HCT116 (cell line): ENCODE results near the gene LRP1. TPM values are rescaled to one million over a fixed set of nuclear protein-coding genes. Genes with fewer than 3 reads are reported as not detected.

Experiments used
- ATAC-seq: fragments of 200-7000 bp; cut with Tn5 transposase; 2 replicates; pipeline ENCODE4 v1.9.1; 2020; ENCODE audit warnings: mild to moderate bottlenecking, moderate library complexity
- BruUV-seq: library from RNA; stranded (reverse); fragments of 400-500 nt; replicated peaks from 2 replicates; lab custom pipeline; 2021; lab: Mats Ljungman, UMichigan
- CTCF ChIA-PET: fragments of 300-600 bp; sonication (Branson Sonifier 250); formaldehyde crosslinking; loops from one replicate; lab custom pipeline; 2021; ENCODE audit warnings: antibody characterized with exemption; lab: Charles Lee
- POLR2A ChIA-PET: fragments of 300-600, 350-600 bp; sonication (Branson Sonifier 250); formaldehyde crosslinking; loops from one replicate; lab custom pipeline; 2021; ENCODE audit warnings: antibody characterized with exemption; lab: Charles Lee
- RAD21 ChIA-PET, 2 experiments: fragments of 300-600 bp; sonication (Branson Sonifier 250); formaldehyde crosslinking; loops; one replicate each; lab custom pipeline; 2023; ENCODE audit warnings: low total read pairs in 2 of 2; ENCODE audit not compliant: uncharacterized antibody in 2 of 2, unreplicated experiment in 2 of 2, low non-redundant PET in 1 of 2; lab: Charles Lee
- DNase-seq: peaks from one replicate; pipeline ENCODE4 v3.0.0-alpha.2; 2010; ENCODE audit warnings: low read depth, low spot score
- H2AFZ ChIP-seq: fragments of 200-600 bp; shearing (Covaris generic), sonication (generic); 2 replicates; pipeline ENCODE4 v1.6.1; 2017; ENCODE audit warnings: low read depth, mixed run types, mixed read lengths, antibody characterized with exemption, low read length; ENCODE audit not compliant: poor library complexity, severe bottlenecking
- H3K27ac ChIP-seq: 2 replicates; pipeline ENCODE4 v1.5.1; 2012; ENCODE audit warnings: low read depth, low read length
- H3K27me3 ChIP-seq: fragments of 200-600 bp; sonication (generic); 2 replicates; pipeline ENCODE4 v1.6.1; 2016; ENCODE audit warnings: mixed run types, low read length, mixed read lengths; ENCODE audit not compliant: insufficient read depth
- H3K36me3 ChIP-seq, 2 experiments: fragments of 200-500 bp in 1 of 2; fragments of 200-600 bp in 1 of 2; sonication (Bioruptor generic) in 1 of 2; sonication (generic) in 1 of 2; 2 replicates each; pipeline versions ENCODE4 v1.5.1 to v1.6.1; 2014 to 2016; ENCODE audit warnings: low read length in 2 of 2, inconsistent platforms in 1 of 2, mixed read lengths in 1 of 2, mixed run types in 1 of 2; ENCODE audit not compliant: insufficient read depth in 2 of 2, control insufficient read depth in 1 of 2
- H3K4me1 ChIP-seq, 2 experiments: fragments of 200-600 bp in 1 of 2; sonication (generic) in 1 of 2; 2 replicates each; pipeline versions ENCODE4 v1.5.1 to v1.6.1; 2012 to 2017; ENCODE audit warnings: low read length in 2 of 2, inconsistent platforms in 1 of 2, mild to moderate bottlenecking in 1 of 2, mixed read lengths in 1 of 2, mixed run types in 1 of 2, moderate library complexity in 1 of 2; ENCODE audit not compliant: insufficient read depth in 2 of 2, control insufficient read depth in 1 of 2
- H3K4me2 ChIP-seq: fragments of 200-600 bp; sonication (generic); 2 replicates; pipeline ENCODE4 v1.6.1; 2017; ENCODE audit warnings: mixed run types, low read length, mixed read lengths
- H3K4me3 ChIP-seq, 2 experiments: fragments of 200-600 bp in 1 of 2; sonication (generic) in 1 of 2; replicated peaks in 1 of 2; 2 replicates each; pipeline ENCODE4 v1.5.1; 2011 to 2016; ENCODE audit warnings: low read length in 2 of 2, control low read depth in 1 of 2, low read depth in 1 of 2, mild to moderate bottlenecking in 1 of 2, mixed read lengths in 1 of 2, mixed run types in 1 of 2
- H3K79me2 ChIP-seq: fragments of 200-600 bp; sonication (generic); 2 replicates; pipeline ENCODE4 v1.6.1; 2017; ENCODE audit warnings: mild to moderate bottlenecking, mixed run types, low read length, moderate library complexity, mixed read lengths; ENCODE audit not compliant: insufficient read depth
- H3K9ac ChIP-seq: fragments of 200-600 bp; sonication (generic); 2 replicates; pipeline ENCODE4 v1.6.1; 2016; ENCODE audit warnings: low read length, mixed read lengths
- H3K9me2 ChIP-seq: fragments of 200-600 bp; sonication (generic), shearing (Covaris generic); 2 replicates; pipeline ENCODE4 v1.6.1; 2017; ENCODE audit warnings: mixed run types, mild to moderate bottlenecking, moderate library complexity; ENCODE audit not compliant: insufficient read depth
- H3K9me3 ChIP-seq, 2 experiments: fragments of 200-500 bp in 1 of 2; fragments of 200-600 bp in 1 of 2; sonication (Bioruptor generic) in 1 of 2; sonication (generic) in 1 of 2; 2 replicates each; pipeline ENCODE4 v1.6.1; 2014 to 2017; ENCODE audit warnings: low read length in 2 of 2, mixed read lengths in 2 of 2, inconsistent platforms in 1 of 2, low read depth in 1 of 2, mild to moderate bottlenecking in 1 of 2, mixed run types in 1 of 2, moderate library complexity in 1 of 2; ENCODE audit not compliant: control insufficient read depth in 1 of 2, insufficient read depth in 1 of 2
- H4K20me1 ChIP-seq: fragments of 200-600 bp; sonication (generic), shearing (Covaris generic); 2 replicates; pipeline ENCODE4 v1.6.1; 2017; ENCODE audit warnings: mixed run types, mild to moderate bottlenecking, moderate library complexity; ENCODE audit not compliant: insufficient read depth
- ATF3 ChIP-seq: IDR thresholded peaks from 2 replicates; pipeline ENCODE4 v1.6.1; 2012
- CEBPB ChIP-seq: IDR thresholded peaks from 2 replicates; pipeline ENCODE4 v1.6.1; 2012; ENCODE audit warnings: low read depth
- CTCF ChIP-seq, 3 experiments: fragments of 200-600 bp in 1 of 3; sonication (generic) in 1 of 3; IDR thresholded peaks in 2 of 3; conservative IDR thresholded peaks in 1 of 3; 2 replicates each; pipeline ENCODE4 v1.5.1; 2012 to 2017; ENCODE audit warnings: low read depth in 2 of 3, low read length in 2 of 3, antibody characterized with exemption in 1 of 3, borderline replicate concordance in 1 of 3, control low read depth in 1 of 3, mild to moderate bottlenecking in 1 of 3, mixed read lengths in 1 of 3, mixed run types in 1 of 3, moderate library complexity in 1 of 3; ENCODE audit not compliant: insufficient read depth in 1 of 3
- EGR1 ChIP-seq: IDR thresholded peaks from 2 replicates; pipeline ENCODE4 v1.6.1; 2012; ENCODE audit warnings: low read depth
- ELF1 ChIP-seq: IDR thresholded peaks from 2 replicates; pipeline ENCODE4 v1.6.1; 2012; ENCODE audit warnings: low read depth, borderline replicate concordance
- EZH2phosphoT487 ChIP-seq: fragments of 200-600 bp; IDR thresholded peaks from 2 replicates; pipeline ENCODE4 v1.6.1; 2018; ENCODE audit warnings: antibody characterized with exemption, borderline replicate concordance
- FOSL1 ChIP-seq: IDR thresholded peaks from 2 replicates; pipeline ENCODE4 v1.6.1; 2012; ENCODE audit warnings: low read depth
- JUND ChIP-seq: IDR thresholded peaks from 2 replicates; pipeline ENCODE4 v1.6.1; 2012
- MAX ChIP-seq: IDR thresholded peaks from 2 replicates; pipeline ENCODE4 v1.6.1; 2012
- POLR2A ChIP-seq: IDR thresholded peaks from 2 replicates; pipeline ENCODE4 v1.7.0; 2011; ENCODE audit warnings: borderline replicate concordance; ENCODE audit not compliant: insufficient read depth, insufficient read length; ENCODE audit errors: extremely low read depth
- POLR2AphosphoS5 ChIP-seq: IDR thresholded peaks from 2 replicates; pipeline ENCODE4 v1.6.1; 2011; ENCODE audit warnings: mild to moderate bottlenecking, low read depth, low read length, moderate library complexity
- SP1 ChIP-seq: IDR thresholded peaks from 2 replicates; pipeline ENCODE4 v1.6.1; 2012; ENCODE audit warnings: low read depth
- SRF ChIP-seq: IDR thresholded peaks from 2 replicates; pipeline ENCODE4 v1.6.1; 2012; ENCODE audit warnings: low read depth
- TCF7L2 ChIP-seq: IDR thresholded peaks from 2 replicates; pipeline ENCODE4 v1.7.0; 2011; ENCODE audit warnings: borderline replicate concordance, inconsistent platforms; ENCODE audit not compliant: insufficient read depth, insufficient read length; ENCODE audit errors: extremely low read depth
- ZFX ChIP-seq: fragments of 450-650 bp; IDR thresholded peaks from 2 replicates; pipeline ENCODE4 v1.6.1; 2017
- ZNF274 ChIP-seq: fragments of 200-500 bp; sonication (Bioruptor generic); IDR thresholded peaks from 2 replicates; pipeline ENCODE4 v1.6.1; 2014; ENCODE audit warnings: mild to moderate bottlenecking, low read depth, low read length, inconsistent platforms
- intact Hi-C: fragments of 100-400 bp; cut with micrococcal nuclease; formaldehyde crosslinking; loops from 2 replicates; pipeline ENCODE4 v1.10.0; 2022
- total RNA-seq: library from RNA; stranded (reverse); gene quantifications from one replicate; pipeline ENCODE4 v1.2.1, GENCODE V29; 2021; ENCODE audit not compliant: unreplicated experiment
- TF ChIP-seq, protein P1 (sequence below): IDR thresholded peaks from 2 replicates; pipeline ENCODE4 v1.6.1; 2012; ENCODE audit warnings: low read depth

Gene LRP1
- total RNA-seq, 1 experiment from 2014 or later, result 12.0 TPM

DNA sequence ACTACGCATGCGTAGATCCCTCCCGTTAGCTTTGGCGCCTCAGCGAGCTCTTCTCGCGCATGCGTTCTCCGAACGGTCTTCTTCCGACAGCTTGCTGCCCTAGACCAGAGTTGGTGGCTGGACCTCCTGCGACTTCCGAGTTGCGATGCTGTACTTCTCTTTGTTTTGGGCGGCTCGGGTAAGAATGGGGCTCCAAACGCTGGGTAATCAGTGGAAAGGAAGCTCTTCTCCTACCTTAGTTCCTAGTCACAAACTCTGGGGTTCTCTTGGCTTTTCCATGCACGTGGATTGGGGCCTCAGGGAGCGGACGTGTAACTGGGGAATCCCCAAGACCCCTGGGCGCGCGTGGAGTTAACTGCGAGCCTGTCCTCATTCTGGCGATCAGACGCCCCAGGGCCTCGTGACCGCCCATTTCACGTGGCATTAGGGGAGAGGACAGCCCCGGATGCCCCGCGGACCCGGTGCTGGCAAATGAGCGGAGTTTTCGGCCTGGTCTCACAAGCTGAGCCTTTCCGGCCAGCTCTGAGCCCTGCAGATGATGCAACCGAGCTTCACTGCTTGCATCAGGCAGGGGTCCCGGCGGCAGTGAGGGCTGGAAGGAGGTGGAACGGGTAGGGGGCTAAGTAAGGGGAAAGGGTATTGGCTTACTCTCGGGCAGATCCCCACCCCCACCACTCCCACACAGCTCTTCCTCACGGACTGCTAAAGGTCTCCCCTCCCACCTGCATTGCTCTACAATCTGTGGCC, 101.5 kb downstream of the LRP1 start, which contains the start of gene SHMT2:
Gene SHMT2 (plus strand): TSS at position 78 of the 747 bp plus-strand sequence. CDS start 68 bp downstream, at position 146.
- TF ChIP-seq CTCF (IDR thresholded peaks at IDR 0.05 in 2 of 3, conservative IDR thresholded peaks at IDR 0.05 in 1 of 3; ENCODE audit: borderline replicate concordance in 1 of 3, insufficient read depth in 1 of 3, low read depth in 2 of 3, low read length in 2 of 3), result no peak
- TF ChIP-seq EZH2phosphoT487, result no peak
- TF ChIP-seq SP1, result no peak
- TF ChIP-seq CEBPB, result no peak
- TF ChIP-seq TCF7L2, result peak; percentile 14
- no peak for TF ChIP-seq ZNF274
- no peak for TF ChIP-seq JUND
- no peak for TF ChIP-seq FOSL1
- TF ChIP-seq ELF1, result no peak
- TF ChIP-seq ZFX, result peak; percentile 64; the same call in 1 of the 2 replicates
- TF ChIP-seq ATF3, result no peak
- no peak for TF ChIP-seq SRF
- peak; percentile 86 for TF ChIP-seq POLR2AphosphoS5
- TF ChIP-seq, protein P1, sequence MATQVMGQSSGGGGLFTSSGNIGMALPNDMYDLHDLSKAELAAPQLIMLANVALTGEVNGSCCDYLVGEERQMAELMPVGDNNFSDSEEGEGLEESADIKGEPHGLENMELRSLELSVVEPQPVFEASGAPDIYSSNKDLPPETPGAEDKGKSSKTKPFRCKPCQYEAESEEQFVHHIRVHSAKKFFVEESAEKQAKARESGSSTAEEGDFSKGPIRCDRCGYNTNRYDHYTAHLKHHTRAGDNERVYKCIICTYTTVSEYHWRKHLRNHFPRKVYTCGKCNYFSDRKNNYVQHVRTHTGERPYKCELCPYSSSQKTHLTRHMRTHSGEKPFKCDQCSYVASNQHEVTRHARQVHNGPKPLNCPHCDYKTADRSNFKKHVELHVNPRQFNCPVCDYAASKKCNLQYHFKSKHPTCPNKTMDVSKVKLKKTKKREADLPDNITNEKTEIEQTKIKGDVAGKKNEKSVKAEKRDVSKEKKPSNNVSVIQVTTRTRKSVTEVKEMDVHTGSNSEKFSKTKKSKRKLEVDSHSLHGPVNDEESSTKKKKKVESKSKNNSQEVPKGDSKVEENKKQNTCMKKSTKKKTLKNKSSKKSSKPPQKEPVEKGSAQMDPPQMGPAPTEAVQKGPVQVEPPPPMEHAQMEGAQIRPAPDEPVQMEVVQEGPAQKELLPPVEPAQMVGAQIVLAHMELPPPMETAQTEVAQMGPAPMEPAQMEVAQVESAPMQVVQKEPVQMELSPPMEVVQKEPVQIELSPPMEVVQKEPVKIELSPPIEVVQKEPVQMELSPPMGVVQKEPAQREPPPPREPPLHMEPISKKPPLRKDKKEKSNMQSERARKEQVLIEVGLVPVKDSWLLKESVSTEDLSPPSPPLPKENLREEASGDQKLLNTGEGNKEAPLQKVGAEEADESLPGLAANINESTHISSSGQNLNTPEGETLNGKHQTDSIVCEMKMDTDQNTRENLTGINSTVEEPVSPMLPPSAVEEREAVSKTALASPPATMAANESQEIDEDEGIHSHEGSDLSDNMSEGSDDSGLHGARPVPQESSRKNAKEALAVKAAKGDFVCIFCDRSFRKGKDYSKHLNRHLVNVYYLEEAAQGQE, result no peak
- peak; percentile 66; the same call in 1 of the 2 replicates for TF ChIP-seq MAX
- peak; percentile 62 for TF ChIP-seq POLR2A
- no peak for TF ChIP-seq EGR1
- ATAC-seq (peak; percentile 80), DNase-seq (peak; percentile 91)
- Histone ChIP-seq H3K36me3 (peaks cover 15 to 34% of the 10 kb centered on the region in 2 experiments), H3K9me2 (no peaks in the 10 kb centered on the region), H3K27me3 (no peaks in the 10 kb centered on the region), H3K4me3 (peak within 1 kb of the TSS; percentile 71 to 86), H3K4me2 (peak within 1 kb of the TSS; percentile 94), H3K4me1 (peaks cover 6 to 17% of the 10 kb centered on the region in 2 experiments; a peak in 3 of 4 replicates), H3K9me3 (no peaks in the 10 kb centered on the region), H3K79me2 (peaks cover 30% of the 10 kb centered on the region), H3K27ac (peak within 1 kb of the TSS; percentile 88), H4K20me1 (no peaks in the 10 kb centered on the region), H2AFZ (no peak within 1 kb of the TSS), H3K9ac (peak within 1 kb of the TSS; percentile 93)
- RAD21 ChIA-PET, result no interaction called here
- POLR2A ChIA-PET, result interaction anchor here (0.6 to 2.3 kb wide), 8 partner anchors 10 to 225 kb away, joined by 3 to 16 read pairs (median 4); partner anchors contain the start of genes INHBE and STAT6
- intact Hi-C loops, result no loop called here
- no TSS peak for BruUV-seq
- CTCF ChIA-PET, result interaction anchor here (0.8 to 3.3 kb wide), 6 partner anchors 9 to 229 kb away, joined by 3 to 64 read pairs (median 15); partner anchors contain the start of gene GLI1
